ENCODE data around the gene CLSTN2.

GRCh38 chr3:140131895-140132294 lies 196.9 kb downstream of the CLSTN2 start:
- TF ChIP-seq CTCF (conservative IDR thresholded peaks at IDR 0.05) (no peak), EZH2 (IDR thresholded peaks at IDR 0.05; ENCODE audit: low read depth) (no peak)

Measured in PC-9 (cell line).